ENCODE results near the gene PPM1H.

The PPM1H gene

GRCh38 chr12:62960324-62960723 is 25.4 kb upstream of the PPM1H start:
- TF ChIP-seq CTCF (IDR thresholded peaks at IDR 0.05; ENCODE audit: insufficient read depth, low read depth, low read length, missing control alignments), result no peak
- DNase-seq (ENCODE audit: low read depth), result no peak

GRCh38 chr12:62959745-62960144 is 24.8 kb upstream of the PPM1H start:
- no peak for DNase-seq (ENCODE audit: low read depth)
- no peak for TF ChIP-seq CTCF (IDR thresholded peaks at IDR 0.05; ENCODE audit: insufficient read depth, low read depth, low read length, missing control alignments)
- H3K4me3 ChIP-seq (ENCODE audit: low read length), result no peak overlapping the region

More at GRCh38 chr12:62960324-62960723, 25.4 kb upstream of the PPM1H start:
- H3K4me3 ChIP-seq (ENCODE audit: low read length), result no peak overlapping the region

GRCh38 chr12:62957233-62957953 is 22.4 kb upstream of the PPM1H start:
- no peak for TF ChIP-seq CTCF (IDR thresholded peaks at IDR 0.05; ENCODE audit: insufficient read depth, low read depth, low read length, missing control alignments)
- no peak for DNase-seq (ENCODE audit: low read depth)
- no peak overlapping the region for H3K4me3 ChIP-seq (ENCODE audit: low read length)

GRCh38 chr12:62955678-62956077 is 20.7 kb upstream of the PPM1H start:
- DNase-seq (ENCODE audit: low read depth), result no peak
- H3K4me3 ChIP-seq (ENCODE audit: low read length), result no peak overlapping the region
- no peak for TF ChIP-seq CTCF (IDR thresholded peaks at IDR 0.05; ENCODE audit: insufficient read depth, low read depth, low read length, missing control alignments)

- no peak for TF ChIP-seq CTCF (IDR thresholded peaks at IDR 0.05; ENCODE audit: insufficient read depth, low read depth, low read length, missing control alignments)
- DNase-seq (ENCODE audit: low read depth), result no peak
- H3K4me3 ChIP-seq (ENCODE audit: low read length), result no peak overlapping the region
Measured at GRCh38 chr12:62950317-62950716, 15.4 kb upstream of the PPM1H start.

- H3K4me3 ChIP-seq (ENCODE audit: low read length), result no peak overlapping the region
- no peak for DNase-seq (ENCODE audit: low read depth)
- no peak for TF ChIP-seq CTCF (IDR thresholded peaks at IDR 0.05; ENCODE audit: insufficient read depth, low read depth, low read length, missing control alignments)
Measured at GRCh38 chr12:62948123-62948522, 13.2 kb upstream of the PPM1H start.

- TF ChIP-seq CTCF (IDR thresholded peaks at IDR 0.05; ENCODE audit: insufficient read depth, low read depth, low read length, missing control alignments), result no peak
- DNase-seq (ENCODE audit: low read depth), result no peak
- no peak overlapping the region for H3K4me3 ChIP-seq (ENCODE audit: low read length)
Measured at GRCh38 chr12:62947364-62947763, 12.4 kb upstream of the PPM1H start.

Measured in epithelial cell of esophagus (primary cell).